ENCODE measurements around the gene WDR64.

WDR64 gene

DNA sequence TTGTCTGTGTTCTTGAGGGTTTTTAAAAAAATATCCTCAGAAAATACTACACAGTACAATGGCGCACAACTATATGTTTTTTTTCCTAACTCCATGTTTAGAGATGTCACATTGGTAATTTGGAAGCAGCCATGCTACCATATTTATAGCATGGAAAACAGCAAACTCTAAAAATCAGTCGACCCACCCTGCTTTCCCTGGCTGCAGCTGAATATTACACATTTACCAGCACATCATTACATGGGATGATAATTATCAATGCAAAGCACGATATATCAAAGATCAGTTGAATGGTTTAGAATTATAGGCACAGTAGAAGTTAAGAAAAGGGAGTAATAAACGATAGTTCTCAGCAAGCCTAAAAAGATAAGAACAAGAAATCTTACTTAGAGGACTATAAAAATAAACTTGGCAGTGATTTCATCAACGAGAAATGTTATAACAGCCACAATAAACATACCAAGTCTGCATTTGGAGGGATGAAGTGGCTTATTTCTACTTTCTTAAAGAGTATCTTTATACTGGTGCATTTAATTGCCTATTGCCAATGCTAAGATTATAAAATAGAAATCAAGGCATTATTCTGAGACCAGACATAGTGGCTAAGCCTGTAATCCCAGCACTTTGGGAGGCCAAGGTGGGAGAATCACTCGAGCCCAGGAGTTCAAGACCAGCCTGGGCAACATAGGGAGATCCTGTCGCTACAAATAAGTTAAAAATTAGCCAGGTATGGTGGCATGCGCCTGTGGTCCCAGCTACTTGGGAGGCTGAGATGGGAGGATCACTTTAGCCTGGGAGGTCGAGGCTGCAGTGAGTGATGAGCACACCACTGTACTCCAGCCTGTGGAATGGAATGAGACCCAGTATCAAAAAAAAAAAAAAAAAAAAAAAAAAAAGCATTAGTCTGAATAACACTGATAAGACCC, 43.4 kb downstream of the WDR64 start:
- no peak for ATAC-seq
- TF ChIP-seq, protein P1, sequence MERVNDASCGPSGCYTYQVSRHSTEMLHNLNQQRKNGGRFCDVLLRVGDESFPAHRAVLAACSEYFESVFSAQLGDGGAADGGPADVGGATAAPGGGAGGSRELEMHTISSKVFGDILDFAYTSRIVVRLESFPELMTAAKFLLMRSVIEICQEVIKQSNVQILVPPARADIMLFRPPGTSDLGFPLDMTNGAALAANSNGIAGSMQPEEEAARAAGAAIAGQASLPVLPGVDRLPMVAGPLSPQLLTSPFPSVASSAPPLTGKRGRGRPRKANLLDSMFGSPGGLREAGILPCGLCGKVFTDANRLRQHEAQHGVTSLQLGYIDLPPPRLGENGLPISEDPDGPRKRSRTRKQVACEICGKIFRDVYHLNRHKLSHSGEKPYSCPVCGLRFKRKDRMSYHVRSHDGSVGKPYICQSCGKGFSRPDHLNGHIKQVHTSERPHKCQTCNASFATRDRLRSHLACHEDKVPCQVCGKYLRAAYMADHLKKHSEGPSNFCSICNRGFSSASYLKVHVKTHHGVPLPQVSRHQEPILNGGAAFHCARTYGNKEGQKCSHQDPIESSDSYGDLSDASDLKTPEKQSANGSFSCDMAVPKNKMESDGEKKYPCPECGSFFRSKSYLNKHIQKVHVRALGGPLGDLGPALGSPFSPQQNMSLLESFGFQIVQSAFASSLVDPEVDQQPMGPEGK (CRISPR knock-in tag; IDR thresholded peaks at IDR 0.05; ENCODE audit: borderline replicate concordance), result no peak
- TF ChIP-seq ZNF70 (CRISPR knock-in tag; IDR thresholded peaks at IDR 0.05) (no peak), GLIS3 (CRISPR knock-in tag; IDR thresholded peaks at IDR 0.05) (no peak), ZNF565 (CRISPR knock-in tag; conservative IDR thresholded peaks at IDR 0.05; ENCODE audit: low read depth) (no peak), ISL1 (CRISPR knock-in tag; IDR thresholded peaks at IDR 0.05) (no peak), TCF4 (CRISPR knock-in tag; IDR thresholded peaks at IDR 0.05; ENCODE audit: borderline replicate concordance) (no peak), OSR1 (CRISPR knock-in tag; IDR thresholded peaks at IDR 0.05) (no peak), ARNTL (CRISPR knock-in tag; IDR thresholded peaks at IDR 0.05; ENCODE audit: borderline replicate concordance, low read depth) (no peak), ZFP3 (CRISPR knock-in tag; IDR thresholded peaks at IDR 0.05) (no peak)
- TF ChIP-seq, protein P2, sequence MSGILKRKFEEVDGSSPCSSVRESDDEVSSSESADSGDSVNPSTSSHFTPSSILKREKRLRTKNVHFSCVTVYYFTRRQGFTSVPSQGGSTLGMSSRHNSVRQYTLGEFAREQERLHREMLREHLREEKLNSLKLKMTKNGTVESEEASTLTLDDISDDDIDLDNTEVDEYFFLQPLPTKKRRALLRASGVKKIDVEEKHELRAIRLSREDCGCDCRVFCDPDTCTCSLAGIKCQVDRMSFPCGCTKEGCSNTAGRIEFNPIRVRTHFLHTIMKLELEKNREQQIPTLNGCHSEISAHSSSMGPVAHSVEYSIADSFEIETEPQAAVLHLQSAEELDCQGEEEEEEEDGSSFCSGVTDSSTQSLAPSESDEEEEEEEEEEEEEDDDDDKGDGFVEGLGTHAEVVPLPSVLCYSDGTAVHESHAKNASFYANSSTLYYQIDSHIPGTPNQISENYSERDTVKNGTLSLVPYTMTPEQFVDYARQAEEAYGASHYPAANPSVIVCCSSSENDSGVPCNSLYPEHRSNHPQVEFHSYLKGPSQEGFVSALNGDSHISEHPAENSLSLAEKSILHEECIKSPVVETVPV (CRISPR knock-in tag; IDR thresholded peaks at IDR 0.05), result no peak
- TF ChIP-seq, protein P3, sequence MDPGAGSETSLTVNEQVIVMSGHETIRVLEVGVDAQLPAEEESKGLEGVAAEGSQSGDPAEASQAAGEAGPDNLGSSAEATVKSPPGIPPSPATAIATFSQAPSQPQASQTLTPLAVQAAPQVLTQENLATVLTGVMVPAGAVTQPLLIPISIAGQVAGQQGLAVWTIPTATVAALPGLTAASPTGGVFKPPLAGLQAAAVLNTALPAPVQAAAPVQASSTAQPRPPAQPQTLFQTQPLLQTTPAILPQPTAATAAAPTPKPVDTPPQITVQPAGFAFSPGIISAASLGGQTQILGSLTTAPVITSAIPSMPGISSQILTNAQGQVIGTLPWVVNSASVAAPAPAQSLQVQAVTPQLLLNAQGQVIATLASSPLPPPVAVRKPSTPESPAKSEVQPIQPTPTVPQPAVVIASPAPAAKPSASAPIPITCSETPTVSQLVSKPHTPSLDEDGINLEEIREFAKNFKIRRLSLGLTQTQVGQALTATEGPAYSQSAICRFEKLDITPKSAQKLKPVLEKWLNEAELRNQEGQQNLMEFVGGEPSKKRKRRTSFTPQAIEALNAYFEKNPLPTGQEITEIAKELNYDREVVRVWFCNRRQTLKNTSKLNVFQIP (CRISPR knock-in tag; IDR thresholded peaks at IDR 0.05; ENCODE audit: borderline replicate concordance, low read depth), result no peak

DNA sequence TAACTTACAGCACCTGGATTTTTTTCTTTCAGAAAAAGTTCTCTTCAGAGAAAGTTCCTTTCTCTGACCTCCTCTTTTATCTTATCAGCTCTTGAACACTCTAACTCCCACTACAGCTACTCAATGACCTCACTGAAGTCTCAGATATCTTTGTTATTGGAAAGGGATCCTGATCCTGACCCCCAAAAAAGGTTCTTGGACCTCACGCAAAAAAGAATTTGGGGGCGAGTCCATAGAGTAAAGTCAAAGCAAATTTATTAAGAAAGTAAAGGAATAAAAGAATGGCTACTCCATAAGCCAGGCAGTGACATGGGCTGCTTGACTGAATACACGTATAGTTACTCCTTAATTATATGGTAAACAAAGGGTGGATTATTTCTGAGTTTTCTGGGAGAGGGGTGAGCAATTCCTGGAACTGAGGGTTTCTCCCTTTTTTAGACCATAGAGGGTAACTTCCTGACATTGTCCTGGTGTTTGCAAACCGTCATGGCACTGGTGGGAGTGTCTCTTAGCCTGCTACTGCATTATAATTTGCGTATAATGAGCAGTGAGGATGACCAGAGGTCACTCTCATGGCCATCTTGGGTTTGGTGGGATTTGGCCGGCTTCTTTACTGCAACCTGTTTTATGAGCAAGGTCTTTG, 44.2 kb downstream of the WDR64 start:
- no peak for ATAC-seq
- TF ChIP-seq, protein P3 (CRISPR knock-in tag; IDR thresholded peaks at IDR 0.05; ENCODE audit: borderline replicate concordance, low read depth), result no peak
- no peak for TF ChIP-seq OSR1 (CRISPR knock-in tag; IDR thresholded peaks at IDR 0.05)
- TF ChIP-seq, protein P1 (CRISPR knock-in tag; IDR thresholded peaks at IDR 0.05; ENCODE audit: borderline replicate concordance), result no peak
- no peak for TF ChIP-seq ZFP30 (CRISPR knock-in tag; IDR thresholded peaks at IDR 0.05)
- TF ChIP-seq, protein P4, sequence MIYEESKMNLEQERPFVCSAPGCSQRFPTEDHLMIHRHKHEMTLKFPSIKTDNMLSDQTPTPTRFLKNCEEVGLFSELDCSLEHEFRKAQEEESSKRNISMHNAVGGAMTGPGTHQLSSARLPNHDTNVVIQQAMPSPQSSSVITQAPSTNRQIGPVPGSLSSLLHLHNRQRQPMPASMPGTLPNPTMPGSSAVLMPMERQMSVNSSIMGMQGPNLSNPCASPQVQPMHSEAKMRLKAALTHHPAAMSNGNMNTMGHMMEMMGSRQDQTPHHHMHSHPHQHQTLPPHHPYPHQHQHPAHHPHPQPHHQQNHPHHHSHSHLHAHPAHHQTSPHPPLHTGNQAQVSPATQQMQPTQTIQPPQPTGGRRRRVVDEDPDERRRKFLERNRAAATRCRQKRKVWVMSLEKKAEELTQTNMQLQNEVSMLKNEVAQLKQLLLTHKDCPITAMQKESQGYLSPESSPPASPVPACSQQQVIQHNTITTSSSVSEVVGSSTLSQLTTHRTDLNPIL (CRISPR knock-in tag; IDR thresholded peaks at IDR 0.05; ENCODE audit: low read depth), result no peak
- no peak for TF ChIP-seq BACH2 (CRISPR knock-in tag; IDR thresholded peaks at IDR 0.05; ENCODE audit: borderline replicate concordance)
- TF ChIP-seq ARNTL (CRISPR knock-in tag; IDR thresholded peaks at IDR 0.05; ENCODE audit: borderline replicate concordance, low read depth), result no peak
- TF ChIP-seq CSDC2 (CRISPR knock-in tag; IDR thresholded peaks at IDR 0.05), result no peak
- no peak for TF ChIP-seq TOX (CRISPR knock-in tag; IDR thresholded peaks at IDR 0.05; ENCODE audit: borderline replicate concordance)
- TF ChIP-seq ESRRG (CRISPR knock-in tag; IDR thresholded peaks at IDR 0.05), result no peak
- TF ChIP-seq, protein P5, sequence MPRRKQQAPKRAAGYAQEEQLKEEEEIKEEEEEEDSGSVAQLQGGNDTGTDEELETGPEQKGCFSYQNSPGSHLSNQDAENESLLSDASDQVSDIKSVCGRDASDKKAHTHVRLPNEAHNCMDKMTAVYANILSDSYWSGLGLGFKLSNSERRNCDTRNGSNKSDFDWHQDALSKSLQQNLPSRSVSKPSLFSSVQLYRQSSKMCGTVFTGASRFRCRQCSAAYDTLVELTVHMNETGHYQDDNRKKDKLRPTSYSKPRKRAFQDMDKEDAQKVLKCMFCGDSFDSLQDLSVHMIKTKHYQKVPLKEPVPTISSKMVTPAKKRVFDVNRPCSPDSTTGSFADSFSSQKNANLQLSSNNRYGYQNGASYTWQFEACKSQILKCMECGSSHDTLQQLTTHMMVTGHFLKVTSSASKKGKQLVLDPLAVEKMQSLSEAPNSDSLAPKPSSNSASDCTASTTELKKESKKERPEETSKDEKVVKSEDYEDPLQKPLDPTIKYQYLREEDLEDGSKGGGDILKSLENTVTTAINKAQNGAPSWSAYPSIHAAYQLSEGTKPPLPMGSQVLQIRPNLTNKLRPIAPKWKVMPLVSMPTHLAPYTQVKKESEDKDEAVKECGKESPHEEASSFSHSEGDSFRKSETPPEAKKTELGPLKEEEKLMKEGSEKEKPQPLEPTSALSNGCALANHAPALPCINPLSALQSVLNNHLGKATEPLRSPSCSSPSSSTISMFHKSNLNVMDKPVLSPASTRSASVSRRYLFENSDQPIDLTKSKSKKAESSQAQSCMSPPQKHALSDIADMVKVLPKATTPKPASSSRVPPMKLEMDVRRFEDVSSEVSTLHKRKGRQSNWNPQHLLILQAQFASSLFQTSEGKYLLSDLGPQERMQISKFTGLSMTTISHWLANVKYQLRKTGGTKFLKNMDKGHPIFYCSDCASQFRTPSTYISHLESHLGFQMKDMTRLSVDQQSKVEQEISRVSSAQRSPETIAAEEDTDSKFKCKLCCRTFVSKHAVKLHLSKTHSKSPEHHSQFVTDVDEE (CRISPR knock-in tag; IDR thresholded peaks at IDR 0.05), result no peak
- no peak for TF ChIP-seq GLIS3 (CRISPR knock-in tag; IDR thresholded peaks at IDR 0.05)
